K562 (cell line): ENCODE results near the gene OCEL1. TPM values are rescaled to one million over a fixed set of nuclear protein-coding genes. Genes with fewer than 3 reads are reported as not detected.

Experiments
- CBFA2T2 ChIP-seq: fragments of 450-650 bp; conservative IDR thresholded peaks from 2 replicates; pipeline ENCODE4 v1.6.1; 2017; ENCODE audit warnings: mild to moderate bottlenecking
- CBX1 ChIP-seq: sonication (generic); IDR thresholded peaks from 2 replicates; pipeline ENCODE4 v1.6.1; 2016; ENCODE audit warnings: antibody characterized with exemption, low read depth, mild to moderate bottlenecking
- GABPA ChIP-seq: fragments of 200-800 bp; sonication (Bioruptor generic); conservative IDR thresholded peaks from 2 replicates; pipeline ENCODE4 v1.6.1; 2016; ENCODE audit warnings: low read depth, missing genetic modification characterization, missing compliant biosample characterization
- KLF10 ChIP-seq: fragments of 250-450 bp; sonication (Bioruptor Pico); IDR thresholded peaks from 2 replicates; pipeline ENCODE4 v1.6.1; 2021; ENCODE audit warnings: matching md5 sums
- LARP7 ChIP-seq: fragments of 450-650 bp; IDR thresholded peaks from 2 replicates; pipeline ENCODE4 v1.6.1; 2016
- MAZ ChIP-seq, 2 experiments: fragments of 450-650 bp in 1 of 2; sonication (generic) in 1 of 2; formaldehyde crosslinking; IDR thresholded peaks in 1 of 2; conservative IDR thresholded peaks in 1 of 2; 2 replicates each; pipeline versions ENCODE4 v1.4.0 to v1.5.0; 2020; ENCODE audit warnings: mild to moderate bottlenecking in 1 of 2, missing genetic modification reagents in 1 of 2
- NFXL1 ChIP-seq: fragments of 450-650 bp; formaldehyde crosslinking; IDR thresholded peaks from 2 replicates; pipeline ENCODE4 v1.4.0; 2021; ENCODE audit warnings: mild to moderate bottlenecking
- RBFOX2 ChIP-seq: fragments of 200-400 bp; formaldehyde crosslinking; IDR thresholded peaks from 2 replicates; pipeline ENCODE4 v1.6.1; 2017; ENCODE audit warnings: low read depth, mild to moderate bottlenecking, low read length, moderate library complexity
- SFPQ ChIP-seq: fragments of 200-400 bp; formaldehyde crosslinking; IDR thresholded peaks from 2 replicates; pipeline ENCODE4 v1.6.1; 2017; ENCODE audit warnings: mild to moderate bottlenecking, low read depth, low read length, moderate library complexity
- TAF1 ChIP-seq: IDR thresholded peaks from 2 replicates; pipeline ENCODE4 v1.6.1; 2011; ENCODE audit warnings: mild to moderate bottlenecking, low read length, moderate library complexity; ENCODE audit not compliant: insufficient read depth, control insufficient read depth, severe bottlenecking; ENCODE audit errors: extremely low read depth
- USF2 ChIP-seq: sonication (generic); formaldehyde crosslinking; IDR thresholded peaks from 2 replicates; pipeline ENCODE4 v1.5.0; 2020; ENCODE audit warnings: missing genetic modification reagents
- ZKSCAN3 ChIP-seq: fragments of 250-450 bp; sonication (Bioruptor Pico); IDR thresholded peaks from 2 replicates; pipeline ENCODE4 v1.4.0; 2020
- ZNF407 ChIP-seq: fragments of 450-650 bp; IDR thresholded peaks from 2 replicates; pipeline ENCODE4 v1.6.1; 2016; ENCODE audit warnings: low read depth
- polyA plus RNA-seq, 8 experiments: library from polyadenylated mRNA; depleted of rRNA in 4 of 8; stranded (reverse) in 5 of 8; unstranded in 3 of 8; fragments of >200 nt; fragmentation: Nextera tagmentation in 2 of 8; fragmentation: Illumina TruSeq in 1 of 8; extraction: Ambion mirVana in 2 of 8; extraction: Trizol in 1 of 8; gene quantifications; 2 replicates each; pipeline versions ENCODE4 v1.2.1 to v1.2.3, GENCODE V29; 2011 to 2014; ENCODE audit warnings: inconsistent platforms in 1 of 8, missing spikeins in 1 of 8
- total RNA-seq, 7 experiments: library from RNA; depleted of rRNA in 6 of 7; stranded (reverse); fragments of >200 nt in 6 of 7; fragmentation: Illumina TruSeq in 2 of 7; extraction: Trizol in 2 of 7; gene quantifications; 2 replicates each; pipeline versions ENCODE4 v1.2.1 to v1.2.3, GENCODE V29; 2011 to 2021; ENCODE audit warnings: low replicate concordance in 1 of 7
- TF ChIP-seq, protein P1 (sequence below): fragments of 250-450 bp; sonication (Bioruptor Pico); IDR thresholded peaks from 2 replicates; pipeline ENCODE4 v1.9.0; 2021; ENCODE audit warnings: mild to moderate bottlenecking

The OCEL1 gene
- total and polyA plus RNA-seq, 9 of the 15 experiments (the other 6 are each of a cell fraction or from before 2014, with no cell fraction given): 8.0 to 38.0 (median 12.4) TPM

- TF ChIP-seq MAZ (CRISPR knock-in tag; conservative IDR thresholded peaks at IDR 0.05 in 1 of 2, IDR thresholded peaks at IDR 0.05 in 1 of 2) (peak; percentile 79; a peak in 3 of 4 replicates), RBFOX2 (peak; percentile 97), CBX1 (0 out of 2 replicates have a peak, but pooled peaks have one; percentile 9), NFXL1 (no peak), ZNF407 (no peak), GABPA (peak; percentile 69), CBFA2T2 (no peak), TAF1 (peak; percentile 60), ZKSCAN3 (CRISPR knock-in tag) (no peak), USF2 (CRISPR knock-in tag) (peak; percentile 26; the same call in 1 of the 2 replicates), LARP7 (no peak), KLF10 (no peak), SFPQ (no peak)
- TF ChIP-seq, protein P1, sequence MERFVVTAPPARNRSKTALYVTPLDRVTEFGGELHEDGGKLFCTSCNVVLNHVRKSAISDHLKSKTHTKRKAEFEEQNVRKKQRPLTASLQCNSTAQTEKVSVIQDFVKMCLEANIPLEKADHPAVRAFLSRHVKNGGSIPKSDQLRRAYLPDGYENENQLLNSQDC (CRISPR knock-in tag): no peak
These were observed at the start of gene OCEL1 (continued) for GRCh38 chr19:17226002-17226933.
